ENCODE data around the gene BORCS8. TPM values are rescaled to one million over a fixed set of nuclear protein-coding genes. Genes with fewer than 3 reads are reported as not detected.

The BORCS8 gene
- polyA plus RNA-seq, 1 donor from 2014 or later = 75.6 TPM

DNA sequence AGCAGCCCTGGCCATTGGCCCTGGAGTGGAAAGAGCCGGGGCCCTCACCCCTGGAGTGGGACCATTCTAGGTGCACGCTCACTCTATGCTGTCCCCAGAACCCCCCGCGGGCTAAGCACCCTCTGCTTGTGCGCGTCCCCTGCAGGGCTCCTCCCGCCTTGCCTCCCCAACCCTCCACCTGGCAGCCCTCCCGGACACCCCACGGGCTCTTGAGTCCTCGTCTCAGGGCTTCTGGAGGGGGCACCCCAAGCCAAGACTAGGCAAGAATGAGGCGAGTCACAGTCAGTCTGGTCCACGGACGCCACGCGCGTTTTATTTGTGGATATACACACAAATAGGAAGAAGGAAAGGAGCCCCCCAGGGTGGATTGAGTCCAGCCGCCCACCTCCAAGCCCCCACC lies 46.7 kb downstream of the BORCS8 start:
- no peaks in the 10 kb centered on the region for H4K20me1 ChIP-seq (ENCODE audit: insufficient read depth)
- H3K9me2 ChIP-seq (ENCODE audit: insufficient read depth, low read length) = no peaks in the 10 kb centered on the region
- H3F3A ChIP-seq (ENCODE audit: insufficient read depth, low read length, poor library complexity, severe bottlenecking) = no peaks in the 10 kb centered on the region
- H3K27me3 ChIP-seq (ENCODE audit: insufficient read depth, low read depth, low read length) = no peaks in the 10 kb centered on the region
- no peak overlapping the region for H3K9ac ChIP-seq (ENCODE audit: low read length)
- no peak overlapping the region for H3K4me2 ChIP-seq (ENCODE audit: low read length)
- H3K9me3 ChIP-seq (ENCODE audit: low read length) = no peaks in the 10 kb centered on the region
- no peaks in the 10 kb centered on the region for H3K36me3 ChIP-seq (ENCODE audit: insufficient read depth, low read length)
- no peak overlapping the region for H3K4me3 ChIP-seq (ENCODE audit: low read length)
- no peak for TF ChIP-seq SMC3 (conservative IDR thresholded peaks at IDR 0.05; ENCODE audit: poor library complexity)
- no peak for TF ChIP-seq EZH2 (IDR thresholded peaks at IDR 0.05; ENCODE audit: borderline replicate concordance, insufficient read depth, low read length, poor library complexity, severe bottlenecking)
- TF ChIP-seq, protein P1, sequence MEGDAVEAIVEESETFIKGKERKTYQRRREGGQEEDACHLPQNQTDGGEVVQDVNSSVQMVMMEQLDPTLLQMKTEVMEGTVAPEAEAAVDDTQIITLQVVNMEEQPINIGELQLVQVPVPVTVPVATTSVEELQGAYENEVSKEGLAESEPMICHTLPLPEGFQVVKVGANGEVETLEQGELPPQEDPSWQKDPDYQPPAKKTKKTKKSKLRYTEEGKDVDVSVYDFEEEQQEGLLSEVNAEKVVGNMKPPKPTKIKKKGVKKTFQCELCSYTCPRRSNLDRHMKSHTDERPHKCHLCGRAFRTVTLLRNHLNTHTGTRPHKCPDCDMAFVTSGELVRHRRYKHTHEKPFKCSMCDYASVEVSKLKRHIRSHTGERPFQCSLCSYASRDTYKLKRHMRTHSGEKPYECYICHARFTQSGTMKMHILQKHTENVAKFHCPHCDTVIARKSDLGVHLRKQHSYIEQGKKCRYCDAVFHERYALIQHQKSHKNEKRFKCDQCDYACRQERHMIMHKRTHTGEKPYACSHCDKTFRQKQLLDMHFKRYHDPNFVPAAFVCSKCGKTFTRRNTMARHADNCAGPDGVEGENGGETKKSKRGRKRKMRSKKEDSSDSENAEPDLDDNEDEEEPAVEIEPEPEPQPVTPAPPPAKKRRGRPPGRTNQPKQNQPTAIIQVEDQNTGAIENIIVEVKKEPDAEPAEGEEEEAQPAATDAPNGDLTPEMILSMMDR (IDR thresholded peaks at IDR 0.05; ENCODE audit: poor library complexity, severe bottlenecking) = no peak
- no peak for TF ChIP-seq EP300 (conservative IDR thresholded peaks at IDR 0.05; ENCODE audit: poor library complexity, severe bottlenecking)
- no peak for TF ChIP-seq POLR2AphosphoS5 (IDR thresholded peaks at IDR 0.05)
- TF ChIP-seq, protein P2, sequence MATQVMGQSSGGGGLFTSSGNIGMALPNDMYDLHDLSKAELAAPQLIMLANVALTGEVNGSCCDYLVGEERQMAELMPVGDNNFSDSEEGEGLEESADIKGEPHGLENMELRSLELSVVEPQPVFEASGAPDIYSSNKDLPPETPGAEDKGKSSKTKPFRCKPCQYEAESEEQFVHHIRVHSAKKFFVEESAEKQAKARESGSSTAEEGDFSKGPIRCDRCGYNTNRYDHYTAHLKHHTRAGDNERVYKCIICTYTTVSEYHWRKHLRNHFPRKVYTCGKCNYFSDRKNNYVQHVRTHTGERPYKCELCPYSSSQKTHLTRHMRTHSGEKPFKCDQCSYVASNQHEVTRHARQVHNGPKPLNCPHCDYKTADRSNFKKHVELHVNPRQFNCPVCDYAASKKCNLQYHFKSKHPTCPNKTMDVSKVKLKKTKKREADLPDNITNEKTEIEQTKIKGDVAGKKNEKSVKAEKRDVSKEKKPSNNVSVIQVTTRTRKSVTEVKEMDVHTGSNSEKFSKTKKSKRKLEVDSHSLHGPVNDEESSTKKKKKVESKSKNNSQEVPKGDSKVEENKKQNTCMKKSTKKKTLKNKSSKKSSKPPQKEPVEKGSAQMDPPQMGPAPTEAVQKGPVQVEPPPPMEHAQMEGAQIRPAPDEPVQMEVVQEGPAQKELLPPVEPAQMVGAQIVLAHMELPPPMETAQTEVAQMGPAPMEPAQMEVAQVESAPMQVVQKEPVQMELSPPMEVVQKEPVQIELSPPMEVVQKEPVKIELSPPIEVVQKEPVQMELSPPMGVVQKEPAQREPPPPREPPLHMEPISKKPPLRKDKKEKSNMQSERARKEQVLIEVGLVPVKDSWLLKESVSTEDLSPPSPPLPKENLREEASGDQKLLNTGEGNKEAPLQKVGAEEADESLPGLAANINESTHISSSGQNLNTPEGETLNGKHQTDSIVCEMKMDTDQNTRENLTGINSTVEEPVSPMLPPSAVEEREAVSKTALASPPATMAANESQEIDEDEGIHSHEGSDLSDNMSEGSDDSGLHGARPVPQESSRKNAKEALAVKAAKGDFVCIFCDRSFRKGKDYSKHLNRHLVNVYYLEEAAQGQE (IDR thresholded peaks at IDR 0.05; ENCODE audit: borderline replicate concordance) = no peak
- TF ChIP-seq TAF1 (IDR thresholded peaks at IDR 0.05; ENCODE audit: low read depth) = no peak
- H3K79me2 ChIP-seq (replicated peaks; ENCODE audit: insufficient read depth, low read length) = no peaks in the 10 kb centered on the region
- no peak overlapping the region for H2AFZ ChIP-seq (ENCODE audit: low read depth, low read length)
- no peak overlapping the region for H3K27ac ChIP-seq (ENCODE audit: low read length)

DNA sequence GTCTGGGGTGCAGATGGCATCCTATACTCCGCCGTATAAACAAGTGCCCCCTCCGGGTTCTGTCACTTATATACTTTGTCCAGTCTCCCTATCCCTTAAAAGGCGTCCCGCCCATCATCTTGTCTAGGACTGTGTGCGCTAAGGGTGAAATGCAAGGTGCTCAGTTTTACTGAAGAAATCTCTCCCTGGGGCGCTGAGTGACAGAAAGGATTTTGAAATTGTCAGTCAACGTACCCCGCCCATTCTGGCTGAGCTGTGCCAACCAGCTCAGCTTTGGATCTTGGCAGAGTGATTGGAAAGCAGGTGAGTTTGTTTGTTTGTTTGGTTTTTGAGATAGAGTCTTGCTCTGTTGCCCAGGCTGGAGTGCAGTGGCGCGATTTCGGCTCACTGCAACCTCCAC lies 49.6 kb downstream of the BORCS8 start:
- Histone ChIP-seq H3K4me3 (ENCODE audit: low read length) (no peak overlapping the region), H2AFZ (ENCODE audit: low read depth, low read length) (no peak overlapping the region), H3K9ac (ENCODE audit: low read length) (no peak overlapping the region), H3K36me3 (ENCODE audit: insufficient read depth, low read length) (no peaks in the 10 kb centered on the region), H3F3A (ENCODE audit: insufficient read depth, low read length, poor library complexity, severe bottlenecking) (no peaks in the 10 kb centered on the region), H3K9me2 (ENCODE audit: insufficient read depth, low read length) (no peaks in the 10 kb centered on the region), H4K20me1 (ENCODE audit: insufficient read depth) (no peaks in the 10 kb centered on the region), H3K9me3 (ENCODE audit: low read length) (no peaks in the 10 kb centered on the region), H3K27me3 (ENCODE audit: insufficient read depth, low read depth, low read length) (peaks cover 2% of the 10 kb centered on the region), H3K79me2 (replicated peaks; ENCODE audit: insufficient read depth, low read length) (no peaks in the 10 kb centered on the region), H3K27ac (ENCODE audit: low read length) (no peak overlapping the region), H3K4me2 (ENCODE audit: low read length) (no peak overlapping the region)
- TF ChIP-seq TAF1 (IDR thresholded peaks at IDR 0.05; ENCODE audit: low read depth) (no peak), EP300 (conservative IDR thresholded peaks at IDR 0.05; ENCODE audit: poor library complexity, severe bottlenecking) (no peak), MXI1 (conservative IDR thresholded peaks at IDR 0.05; ENCODE audit: poor library complexity, severe bottlenecking) (no peak), POLR2AphosphoS5 (IDR thresholded peaks at IDR 0.05) (no peak), EZH2 (IDR thresholded peaks at IDR 0.05; ENCODE audit: borderline replicate concordance, insufficient read depth, low read length, poor library complexity, severe bottlenecking) (no peak), RAD21 (conservative IDR thresholded peaks at IDR 0.05) (no peak), SMC3 (conservative IDR thresholded peaks at IDR 0.05; ENCODE audit: poor library complexity) (no peak)
- TF ChIP-seq, protein P1 (IDR thresholded peaks at IDR 0.05; ENCODE audit: poor library complexity, severe bottlenecking) = no peak
- TF ChIP-seq, protein P2 (IDR thresholded peaks at IDR 0.05; ENCODE audit: borderline replicate concordance) = no peak

Measured in neural cell (in vitro differentiated cells).